Glutamatergic neuron (in vitro differentiated cells): Measurements from ENCODE around the gene FAM3B. TPM values are rescaled to one million over a fixed set of nuclear protein-coding genes. Genes with fewer than 3 reads are reported as not detected.

Source experiments
- DNase-seq: peaks from one replicate; pipeline ENCODE4 v3.0.0; 2022
- H3K27ac Mint-ChIP-seq: one replicate; pipeline ENCODE4 v1.8.0; 2020; ENCODE audit warnings: mild to moderate bottlenecking, mixed read lengths, inconsistent platforms; ENCODE audit not compliant: unreplicated experiment
- H3K27me3 Mint-ChIP-seq: one replicate; pipeline ENCODE4 v1.8.0; 2020; ENCODE audit warnings: mild to moderate bottlenecking, moderate library complexity, mixed read lengths, inconsistent platforms; ENCODE audit not compliant: unreplicated experiment
- H3K36me3 Mint-ChIP-seq: one replicate; pipeline ENCODE4 v1.8.0; 2020; ENCODE audit warnings: mild to moderate bottlenecking, mixed read lengths, inconsistent platforms; ENCODE audit not compliant: unreplicated experiment
- H3K4me1 Mint-ChIP-seq: one replicate; pipeline ENCODE4 v1.8.0; 2020; ENCODE audit warnings: mild to moderate bottlenecking, low read depth, mixed read lengths, inconsistent platforms; ENCODE audit not compliant: unreplicated experiment
- H3K4me3 Mint-ChIP-seq: one replicate; pipeline ENCODE4 v1.8.0; 2020; ENCODE audit warnings: mild to moderate bottlenecking, mixed read lengths, inconsistent platforms; ENCODE audit not compliant: unreplicated experiment
- H3K9me3 Mint-ChIP-seq: one replicate; pipeline ENCODE4 v1.8.0; 2020; ENCODE audit warnings: mild to moderate bottlenecking, moderate library complexity, mixed read lengths, inconsistent platforms; ENCODE audit not compliant: unreplicated experiment
- CTCF ChIP-seq: fragments of 200-600 bp; sonication (generic); IDR thresholded peaks from one replicate; pipeline ENCODE4 v1.5.0; 2021; ENCODE audit not compliant: partially characterized antibody, unreplicated experiment
- total RNA-seq: library from RNA; stranded (reverse); fragmentation: NEBNext Ultra II Directional; extraction: Animal tissue kit (Norgen Biotek cat#: 25700); gene quantifications from one replicate; pipeline ENCODE4 v1.2.1, GENCODE V29; 2021; ENCODE audit not compliant: unreplicated experiment

The FAM3B gene
- total RNA-seq, 1 donor from 2014 or later = not detected

- Mint-ChIP-seq H3K36me3 (no peaks in the 10 kb centered on the region), H3K4me1 (peaks cover 6% of the 10 kb centered on the region), H3K27ac (no peak overlapping the region), H3K9me3 (no peaks in the 10 kb centered on the region), H3K27me3 (peaks cover 2% of the 10 kb centered on the region), H3K4me3 (no peak overlapping the region)
- no peak for DNase-seq
- TF ChIP-seq CTCF = no peak
Observed at GRCh38 chr21:41280115-41280919, 36.3 kb upstream of the FAM3B start.

- Mint-ChIP-seq H3K4me3 (no peak overlapping the region), H3K4me1 (peaks cover 6% of the 10 kb centered on the region), H3K36me3 (no peaks in the 10 kb centered on the region), H3K9me3 (no peaks in the 10 kb centered on the region), H3K27me3 (peaks cover 2% of the 10 kb centered on the region), H3K27ac (no peak overlapping the region)
- DNase-seq = no peak
- no peak for TF ChIP-seq CTCF
Observed at GRCh38 chr21:41282412-41282811, 34.2 kb upstream of the FAM3B start.

- peaks cover 2% of the 10 kb centered on the region for H3K27me3 Mint-ChIP-seq
Observed at GRCh38 chr21:41283211-41283818, 33.3 kb upstream of the FAM3B start.

GRCh38 chr21:41289431-41289830 is 27.2 kb upstream of the FAM3B start:
- no peak for DNase-seq
- Mint-ChIP-seq H3K9me3 (peaks cover 5% of the 10 kb centered on the region), H3K4me1 (peaks cover 2% of the 10 kb centered on the region), H3K27ac (no peak overlapping the region), H3K27me3 (no peaks in the 10 kb centered on the region), H3K36me3 (no peaks in the 10 kb centered on the region), H3K4me3 (no peak overlapping the region)
- no peak for TF ChIP-seq CTCF

More at GRCh38 chr21:41283211-41283818, 33.3 kb upstream of the FAM3B start:
- Mint-ChIP-seq H3K4me1 (peaks cover 6% of the 10 kb centered on the region), H3K27ac (no peak overlapping the region), H3K9me3 (no peaks in the 10 kb centered on the region), H3K4me3 (no peak overlapping the region), H3K36me3 (no peaks in the 10 kb centered on the region)
- no peak for DNase-seq
- peak; percentile 59 for TF ChIP-seq CTCF

GRCh38 chr21:41290106-41290799 is 26.3 kb upstream of the FAM3B start:
- Mint-ChIP-seq H3K36me3 (no peaks in the 10 kb centered on the region), H3K9me3 (peaks cover 5% of the 10 kb centered on the region), H3K27me3 (no peaks in the 10 kb centered on the region), H3K4me3 (no peak overlapping the region), H3K4me1 (no peaks in the 10 kb centered on the region), H3K27ac (no peak overlapping the region)
- no peak for DNase-seq
- TF ChIP-seq CTCF = no peak
